ENCODE measurements around the gene NEBL.

The NEBL gene

DNA sequence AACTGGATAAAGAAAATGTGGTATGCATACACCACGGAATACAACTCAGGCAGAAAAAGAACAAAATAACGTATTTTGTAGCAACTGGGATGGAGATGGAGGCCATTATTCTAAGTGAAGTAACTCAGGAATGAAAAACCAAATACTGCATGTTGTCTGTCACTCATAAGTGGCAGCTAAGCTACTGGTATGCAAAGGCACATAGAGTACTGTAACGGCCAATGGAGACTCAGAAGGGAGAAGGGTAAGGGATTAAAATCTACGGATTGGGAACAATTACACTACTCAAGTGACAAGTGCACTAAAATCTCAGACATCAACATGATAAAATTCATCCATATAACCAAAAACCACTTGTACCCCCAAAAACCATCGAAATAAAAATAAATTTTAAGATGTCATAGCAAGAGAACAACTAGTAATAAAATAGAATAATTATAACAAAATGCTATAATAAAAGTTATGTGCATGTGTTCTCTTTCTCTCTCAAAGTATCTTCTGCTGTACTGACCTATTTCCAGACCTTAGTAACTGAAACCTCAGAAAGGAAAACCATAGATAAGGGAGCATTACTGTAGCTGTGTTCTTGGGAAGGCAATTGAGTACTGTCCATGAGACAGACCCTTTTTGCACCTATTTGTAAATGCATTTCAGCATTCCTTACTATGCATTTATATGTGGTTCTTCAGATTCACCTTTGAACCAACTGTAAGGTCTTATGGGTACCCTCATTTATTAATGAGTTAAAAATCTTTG lies 6.7 kb upstream of the NEBL start:
- no peak for DNase-seq

DNA sequence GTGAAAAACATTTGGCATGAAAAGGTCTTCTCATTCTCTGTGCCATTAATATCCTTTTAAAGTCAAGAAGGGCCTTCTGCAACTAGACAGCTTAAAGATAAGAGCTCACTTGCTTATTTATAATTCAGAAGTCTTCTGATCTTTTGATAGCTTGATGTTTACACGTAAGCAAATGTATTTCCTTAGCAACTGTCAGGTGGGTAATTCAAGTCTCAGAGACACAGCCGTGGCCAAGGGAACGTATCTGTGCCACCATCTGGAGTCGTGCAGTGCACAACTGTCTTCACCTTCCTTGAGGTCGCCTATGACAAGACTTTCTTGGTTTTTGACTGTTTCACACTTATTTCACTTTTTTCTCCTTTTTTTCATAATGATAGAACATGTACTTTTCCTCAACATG lies 4.0 kb upstream of the NEBL start:
- DNase-seq = no peak

DNA sequence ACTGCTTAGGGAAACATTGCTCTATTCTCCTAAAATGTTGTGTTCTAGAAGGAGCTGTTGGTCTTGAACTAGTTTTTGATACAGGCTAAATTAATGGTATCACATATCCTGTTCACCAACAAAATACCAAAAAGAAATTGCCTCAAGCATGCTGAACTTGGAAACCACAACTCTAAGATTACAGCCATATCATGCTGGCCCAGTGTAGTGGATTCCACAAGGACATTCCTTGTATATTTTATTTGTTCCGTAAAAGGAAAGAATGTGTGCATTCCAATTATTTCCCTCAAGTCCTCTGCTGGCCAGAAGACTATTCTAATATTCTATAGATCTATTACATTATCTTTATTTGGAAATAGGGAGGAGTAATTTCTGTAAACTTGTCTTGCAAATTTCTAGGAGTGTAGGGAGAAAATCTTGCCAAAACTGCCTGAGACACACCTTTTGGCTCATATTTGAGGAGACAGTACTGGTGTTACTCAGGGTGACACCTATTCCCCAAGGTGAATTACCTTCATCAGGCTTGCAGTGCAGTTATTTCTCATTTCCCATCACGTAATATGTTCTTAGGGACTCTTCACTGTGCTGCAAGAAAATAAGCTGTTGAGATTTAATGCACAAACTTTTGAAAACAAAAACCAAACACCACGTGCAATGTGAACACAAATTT lies 1.9 kb upstream of the NEBL start:
- no peak for DNase-seq

DNA sequence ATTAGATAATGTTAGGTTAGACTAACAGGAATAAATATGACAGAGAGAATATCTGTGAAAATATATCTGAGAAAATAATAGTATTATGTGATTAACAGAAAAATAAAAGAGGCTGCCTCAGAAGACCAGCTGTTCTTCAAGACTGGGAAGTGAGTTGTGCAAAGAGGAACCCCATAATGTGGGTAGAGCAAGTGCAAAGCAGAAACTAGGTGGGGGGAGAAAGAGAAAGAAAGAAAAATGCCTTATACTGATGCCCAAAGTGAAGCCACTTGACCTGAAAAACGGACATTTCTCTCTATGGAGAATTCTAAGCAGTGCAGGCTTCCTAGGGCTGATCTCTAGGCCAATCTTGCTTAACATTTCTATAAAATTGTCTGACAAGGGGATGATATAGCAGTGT lies 3.8 kb downstream of the NEBL start:
- DNase-seq = no peak

DNA sequence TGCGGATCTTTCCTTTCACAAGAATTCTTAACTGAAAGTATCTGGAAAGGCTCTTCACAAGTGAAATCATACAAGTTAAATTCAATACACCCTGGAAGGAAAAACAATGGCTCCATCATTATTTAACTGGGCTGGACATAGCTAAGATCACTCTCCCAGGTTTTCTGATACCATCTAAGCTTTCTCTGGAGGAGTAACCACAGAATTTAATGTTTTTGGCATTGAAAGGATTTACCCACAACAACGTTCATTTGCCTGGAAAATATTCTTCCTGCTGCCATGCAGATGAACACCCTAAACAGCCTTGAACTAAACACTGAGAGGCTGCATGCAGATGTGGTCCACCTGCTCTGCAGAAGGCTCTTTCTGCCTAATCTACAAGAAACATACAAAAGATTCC lies 4.3 kb downstream of the NEBL start:
- DNase-seq = no peak

DNA sequence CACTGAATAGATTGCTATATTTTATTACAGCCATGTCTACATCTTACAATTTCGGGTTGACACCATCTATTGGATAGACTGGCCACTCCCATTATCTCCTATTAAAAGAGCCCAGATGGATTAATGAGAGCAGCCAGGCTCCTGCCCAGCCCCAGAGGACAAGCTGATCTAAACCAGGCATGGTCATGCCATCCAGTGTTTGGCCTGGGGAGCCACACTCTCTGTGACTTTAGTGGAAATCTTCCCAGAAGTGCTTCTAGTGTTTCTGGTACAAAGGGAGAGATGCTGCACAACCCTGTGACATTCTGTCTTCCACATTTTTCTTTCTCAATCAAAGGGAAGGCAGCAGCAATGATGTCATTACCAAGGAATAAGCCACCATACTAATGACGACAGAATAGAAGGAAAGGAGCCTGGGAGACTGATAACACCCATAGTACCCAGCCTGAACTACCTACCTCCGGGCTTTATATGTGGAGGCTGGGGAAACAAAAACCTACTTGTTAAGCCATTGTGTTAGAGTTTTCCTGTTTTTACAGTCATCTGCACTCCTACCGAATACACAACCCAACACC lies 5.0 kb downstream of the NEBL start:
- DNase-seq = no peak

DNA sequence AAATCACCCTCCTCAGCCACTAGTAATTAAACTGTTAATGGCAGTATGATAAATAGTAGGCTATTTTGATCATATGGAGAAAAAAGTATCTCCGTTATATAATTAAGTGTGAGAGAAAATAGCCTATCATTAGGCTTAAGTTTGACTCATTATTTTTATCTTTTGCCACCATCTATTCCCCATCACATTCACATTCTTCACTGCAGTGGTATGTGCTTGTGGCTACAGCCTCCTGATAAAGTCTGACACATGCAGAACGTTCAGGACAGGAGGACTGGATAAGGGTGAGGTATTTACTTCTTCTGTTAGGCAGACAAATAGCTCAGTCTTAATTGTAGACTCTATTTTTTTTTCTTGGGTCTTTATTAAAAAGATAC lies 5.8 kb downstream of the NEBL start:
- DNase-seq = no peak

DNA sequence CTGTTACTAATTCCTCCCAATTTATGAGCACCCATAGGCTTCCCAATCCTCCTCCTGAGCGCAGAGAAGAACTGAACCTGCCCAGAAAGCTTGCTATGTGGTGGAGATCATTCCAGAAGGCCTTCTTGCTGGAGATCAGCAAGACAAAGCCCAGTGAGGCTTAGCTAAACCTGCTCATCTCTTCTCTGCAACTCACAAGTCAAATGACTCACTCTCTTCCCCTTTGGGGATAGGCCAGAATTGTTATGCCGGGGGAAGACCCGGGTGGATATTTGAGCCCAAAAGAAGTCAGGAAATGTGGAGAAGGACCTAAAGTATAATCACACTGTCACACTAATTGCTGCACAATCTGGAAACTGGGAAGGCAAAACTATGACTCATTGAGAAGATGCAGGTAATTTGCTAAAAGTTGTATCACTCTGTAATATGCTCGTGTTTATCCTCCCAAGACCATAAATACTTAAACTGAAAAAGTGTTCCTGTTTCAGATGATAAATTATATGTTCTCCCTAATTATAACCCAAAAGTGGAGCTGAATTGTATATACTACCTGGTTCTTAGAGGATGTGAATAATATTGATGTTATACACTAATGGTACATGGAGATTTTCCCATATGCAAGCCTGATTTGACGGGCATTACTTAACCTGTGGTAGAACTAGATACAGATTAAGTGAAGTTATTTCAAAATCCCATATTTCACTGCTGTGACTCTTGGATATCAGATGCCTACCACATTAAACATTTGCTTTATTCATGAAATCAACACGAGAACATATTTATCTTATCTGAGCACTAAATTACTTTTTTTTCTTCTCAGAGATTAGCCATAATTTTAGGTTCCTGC lies 6.4 kb downstream of the NEBL start:
- no peak for DNase-seq

DNA sequence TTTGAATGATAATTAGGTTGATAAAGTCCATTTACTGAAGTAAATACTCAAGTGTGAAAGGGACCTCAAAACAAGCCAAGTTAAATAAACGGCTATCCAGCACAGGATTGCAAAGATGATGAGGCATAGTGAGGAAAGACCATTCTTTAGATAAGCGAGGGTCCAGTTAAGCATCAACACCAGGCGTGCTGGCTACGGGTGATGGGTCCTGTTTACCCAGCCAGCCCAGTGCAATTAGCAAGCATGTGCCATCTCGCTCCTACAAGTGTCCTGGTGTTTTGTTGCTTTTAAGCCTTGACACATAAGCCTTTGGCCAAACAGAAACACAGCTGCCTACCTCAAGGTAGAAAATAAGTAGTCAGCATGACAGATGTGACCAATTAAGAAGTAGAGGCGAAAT lies 7.1 kb downstream of the NEBL start:
- no peak for DNase-seq

DNA sequence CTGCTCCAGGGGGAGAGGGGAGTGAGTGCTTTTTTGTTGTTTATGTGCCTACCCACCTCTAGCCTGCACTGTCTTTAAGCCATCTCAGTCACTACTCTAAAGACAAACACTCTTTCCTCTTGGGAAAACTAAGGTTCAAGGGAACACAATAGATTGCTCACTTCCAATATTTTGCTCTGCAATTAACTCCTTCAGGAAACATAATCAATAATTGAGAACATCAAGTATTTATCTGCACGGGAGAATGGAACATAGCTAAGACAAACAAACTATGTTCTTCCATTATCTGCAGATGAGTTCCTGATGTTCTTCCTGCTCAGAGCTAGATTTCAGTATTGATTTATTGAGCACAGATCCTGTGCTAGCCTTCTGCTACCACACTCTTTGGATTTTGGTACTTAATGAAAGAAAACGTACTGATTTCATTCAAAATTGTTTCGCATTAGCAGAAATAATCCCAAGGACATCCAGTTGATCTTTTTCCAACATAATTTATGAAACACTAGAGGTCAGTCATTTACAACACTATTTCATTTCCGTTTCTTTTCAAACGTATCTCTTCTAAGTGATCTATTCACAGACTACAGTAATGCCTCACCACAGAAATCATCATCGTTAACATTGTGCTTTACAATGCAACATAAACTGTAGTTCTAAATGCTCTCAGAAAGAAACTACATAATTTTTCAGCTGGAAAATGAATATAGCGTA lies 8.3 kb downstream of the NEBL start:
- no peak for DNase-seq

DNA sequence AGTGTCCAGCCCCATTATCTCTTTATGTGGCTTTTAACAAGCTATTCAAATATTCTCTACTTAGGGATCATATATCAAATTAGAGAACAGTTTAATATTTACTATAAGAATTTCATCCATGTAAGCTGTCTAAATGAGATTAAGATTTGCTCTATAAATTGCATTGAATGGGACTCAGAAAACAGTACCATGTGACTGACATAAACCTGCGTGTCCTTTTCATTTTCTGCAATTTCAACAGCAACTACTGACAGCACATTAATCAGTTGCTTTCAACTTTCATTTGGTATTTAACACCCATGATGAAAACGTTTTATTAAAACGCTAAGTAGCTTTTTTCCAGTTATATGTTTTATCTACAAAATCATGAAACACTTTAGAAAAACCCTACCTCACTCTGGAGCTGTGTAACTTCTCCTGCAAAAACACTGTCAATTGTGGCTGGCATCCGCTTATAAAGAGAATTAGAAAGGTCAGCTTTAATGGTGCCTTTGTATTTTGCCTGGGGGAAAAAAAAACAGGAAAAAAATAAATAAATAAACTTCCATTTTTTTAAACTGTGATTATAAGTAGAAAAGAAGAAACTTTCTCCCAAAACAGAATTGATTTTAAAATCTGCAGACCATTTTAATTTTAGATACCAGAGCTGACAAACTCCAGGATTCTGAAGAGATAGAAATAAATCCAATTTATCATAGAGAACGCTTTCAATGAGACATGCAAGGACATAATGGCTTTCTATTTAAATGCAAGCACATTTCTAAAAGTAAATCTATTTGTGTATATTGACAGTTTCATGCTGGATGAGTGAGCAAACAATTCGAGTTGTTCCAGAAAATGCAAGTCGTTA lies 9.2 kb downstream of the NEBL start:
- DNase-seq = no peak

DNA sequence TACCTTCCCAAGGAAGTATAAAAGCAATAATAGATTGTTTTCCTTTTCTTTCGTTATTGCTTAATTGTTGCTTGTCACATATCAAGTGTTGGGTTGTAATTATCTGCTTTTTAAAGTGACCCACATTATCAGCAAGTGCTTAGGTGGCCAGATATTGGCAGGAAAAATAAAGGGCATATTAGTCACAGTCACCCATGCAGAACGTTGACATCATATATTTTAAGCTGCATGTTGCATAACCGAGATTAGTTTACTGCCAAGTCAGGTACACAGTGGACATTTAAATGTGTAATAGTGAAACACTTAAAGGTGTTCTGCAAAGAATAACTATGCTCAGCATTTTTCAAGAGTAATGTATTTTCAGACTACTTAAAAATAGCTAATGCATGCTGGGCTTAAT lies 11.4 kb downstream of the NEBL start:
- DNase-seq = no peak

DNA sequence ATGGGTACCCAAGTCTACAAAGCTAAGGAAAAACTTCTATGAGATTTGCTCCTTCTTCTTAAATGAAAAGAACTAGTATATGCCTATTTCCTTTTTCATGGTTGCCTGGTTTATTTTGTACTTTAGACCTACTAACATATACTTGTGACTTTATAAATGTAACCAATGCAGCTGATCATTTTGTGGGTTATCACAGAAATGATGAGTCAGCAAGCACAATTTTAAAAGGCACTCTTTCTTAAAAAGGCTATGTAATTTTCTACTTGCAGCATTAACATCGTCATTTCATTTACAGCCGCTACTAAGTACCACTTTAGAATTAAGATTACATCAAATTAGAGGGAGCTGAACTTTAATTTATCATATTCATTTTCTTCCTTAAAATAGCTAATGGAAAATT lies 13.6 kb downstream of the NEBL start:
- no peak for DNase-seq

DNA sequence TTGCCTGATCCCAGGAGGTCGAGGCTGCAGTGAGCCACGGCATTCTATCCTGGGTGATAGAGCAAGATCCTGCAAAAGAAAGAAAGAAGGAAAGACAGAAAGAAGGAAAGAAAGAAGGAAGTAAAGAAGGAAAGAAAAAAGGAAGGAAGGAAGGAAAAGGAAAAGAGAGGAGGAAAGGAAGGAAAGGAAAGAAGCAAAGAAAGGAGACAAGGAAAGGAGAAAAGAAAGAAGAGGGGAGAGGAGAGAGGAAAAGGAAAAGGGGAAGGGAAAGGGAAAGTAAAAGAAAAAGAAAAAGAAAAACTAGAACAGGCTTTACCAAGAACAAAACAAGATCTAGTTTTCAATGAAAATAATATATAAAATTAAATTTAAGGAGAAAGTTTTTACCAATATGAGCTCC lies 15.0 kb downstream of the NEBL start:
- no peak for DNase-seq

DNA sequence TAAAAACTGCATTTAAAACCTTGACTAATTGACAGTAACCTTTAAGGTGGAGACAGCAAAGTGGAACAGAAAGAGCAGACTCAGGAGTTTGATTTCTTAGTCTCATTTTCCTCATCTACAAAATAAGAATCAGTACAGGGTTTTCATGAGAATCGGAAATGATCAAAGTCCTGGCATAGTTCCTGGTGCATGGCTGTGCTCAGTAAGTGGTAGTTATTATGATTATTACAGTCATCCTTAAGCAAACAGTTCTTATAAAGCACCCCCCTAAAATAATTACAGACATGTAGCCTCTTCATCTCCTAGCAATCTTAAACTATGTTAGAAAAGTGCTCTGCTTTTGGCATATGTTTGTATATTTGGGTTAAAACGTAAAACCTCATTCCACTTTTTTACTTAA lies 18.0 kb downstream of the NEBL start:
- no peak for DNase-seq

DNA sequence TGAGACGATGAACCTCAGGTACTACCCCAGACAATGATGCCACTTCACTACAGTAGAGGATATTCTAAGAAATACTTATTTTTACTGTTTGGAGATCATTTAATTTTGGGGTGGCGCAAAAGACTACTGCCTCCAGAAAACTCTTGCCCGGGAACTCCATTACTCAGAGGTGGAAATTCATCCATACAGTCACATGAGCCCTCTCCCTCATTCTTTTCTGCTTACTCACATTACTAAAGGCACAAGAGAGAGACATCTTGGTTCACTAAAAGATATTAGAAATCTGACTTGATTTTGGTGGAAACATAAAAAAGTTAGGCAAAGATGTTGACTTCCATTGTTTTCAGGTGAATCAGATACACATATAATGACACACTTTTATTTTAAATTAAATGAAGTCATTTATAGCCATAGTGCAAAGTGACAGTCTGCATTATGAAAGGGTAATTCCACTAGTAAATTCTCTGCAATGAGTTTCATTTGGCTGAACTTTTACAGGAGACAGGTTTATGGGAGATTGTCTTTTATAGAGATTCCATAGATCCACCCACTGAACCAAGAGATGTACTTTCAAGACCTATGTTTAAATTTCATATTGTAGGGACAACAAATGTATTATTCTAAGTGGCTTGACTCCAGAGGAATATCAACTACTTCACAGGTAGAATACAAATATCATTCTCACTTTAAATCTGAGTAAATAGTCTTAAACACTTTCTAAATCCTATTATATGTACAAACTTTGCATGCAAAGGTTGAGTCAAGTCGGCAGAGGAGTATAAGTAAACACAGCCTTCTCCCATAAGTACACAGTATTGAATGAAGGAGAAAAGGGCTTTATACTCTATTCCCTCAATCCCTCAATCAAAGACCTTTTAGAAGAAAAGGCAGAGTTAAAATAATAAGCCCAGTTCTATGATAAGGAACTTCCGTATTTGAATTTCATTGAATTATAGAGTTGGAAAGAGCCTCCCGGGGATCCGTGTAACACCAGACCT lies 18.8 kb downstream of the NEBL start:
- DNase-seq = no peak

DNA sequence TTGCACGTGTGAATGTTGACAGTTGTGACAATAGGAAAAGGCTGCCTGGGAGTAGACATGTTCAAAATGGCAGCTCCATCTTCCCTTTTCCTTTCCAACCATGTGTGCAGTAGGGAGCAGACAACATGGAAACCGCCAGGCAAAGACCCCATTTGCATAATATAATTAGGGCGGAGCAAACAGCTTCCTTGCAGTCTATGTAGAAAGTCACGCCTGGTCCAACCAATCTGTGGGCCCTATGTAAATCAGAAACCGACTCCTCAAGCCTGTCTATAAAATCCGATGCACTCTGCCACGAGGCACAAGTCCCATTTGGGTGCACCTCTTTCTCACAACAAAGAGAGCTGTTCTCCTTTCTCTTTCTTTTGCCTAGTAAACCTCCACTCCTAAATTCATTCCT lies 19.6 kb downstream of the NEBL start:
- DNase-seq = no peak

DNA sequence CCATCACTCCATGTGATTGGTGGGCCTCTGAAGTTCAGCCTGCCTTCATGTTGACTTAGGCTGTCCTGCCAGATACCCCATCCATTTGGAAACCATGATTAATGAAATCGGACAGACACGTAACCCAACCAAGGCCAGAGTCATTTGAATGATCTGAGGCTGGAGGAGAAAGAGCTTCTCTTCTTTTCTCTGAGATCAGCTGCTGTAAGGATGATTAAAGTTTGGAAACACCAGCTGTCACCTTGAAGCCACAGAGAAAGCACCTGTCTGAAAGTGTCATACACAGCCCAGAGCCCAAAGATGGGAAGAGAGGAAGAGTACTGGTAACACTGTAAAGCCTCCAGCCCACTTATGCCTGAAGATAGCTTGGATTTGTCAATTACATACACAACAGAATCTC lies 22.9 kb downstream of the NEBL start:
- no peak for DNase-seq

DNA sequence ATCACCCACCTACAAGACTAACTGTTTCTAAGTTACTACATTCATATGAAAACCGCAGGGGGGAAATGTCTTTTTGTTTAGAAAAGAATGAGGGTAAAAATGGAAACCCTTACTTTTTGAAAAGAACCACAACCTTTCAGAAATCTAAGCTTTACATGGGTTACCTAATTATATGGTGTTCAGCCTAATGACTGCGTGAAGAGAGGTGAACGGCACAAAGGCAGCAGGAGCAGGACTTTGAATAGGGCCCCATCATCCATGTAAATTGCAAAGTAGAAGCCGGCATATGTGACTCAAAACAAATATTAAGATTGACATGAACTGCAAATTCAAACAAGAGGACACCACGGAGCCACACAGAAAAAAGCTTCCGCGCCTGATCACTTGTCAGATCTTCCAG lies 25.1 kb downstream of the NEBL start:
- no peak for DNase-seq

DNA sequence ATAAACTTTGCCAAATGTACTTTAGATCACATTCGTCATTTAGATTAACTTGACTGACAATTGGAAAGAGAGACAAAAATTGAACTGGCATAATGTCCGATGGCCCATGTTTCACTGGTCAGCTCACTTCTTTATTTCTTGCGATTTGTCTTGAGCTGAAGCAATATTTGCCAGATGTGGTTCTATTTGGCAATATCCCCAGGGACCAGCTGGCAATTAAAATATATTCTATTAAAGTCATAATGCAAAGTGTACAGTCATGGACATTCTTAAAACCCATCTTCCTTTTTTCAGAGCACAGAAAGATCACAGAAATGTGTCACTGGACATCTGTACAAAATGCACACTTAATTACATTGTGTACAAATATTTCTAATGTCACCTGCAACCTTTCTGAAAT lies 26.3 kb downstream of the NEBL start:
- DNase-seq = no peak

DNA sequence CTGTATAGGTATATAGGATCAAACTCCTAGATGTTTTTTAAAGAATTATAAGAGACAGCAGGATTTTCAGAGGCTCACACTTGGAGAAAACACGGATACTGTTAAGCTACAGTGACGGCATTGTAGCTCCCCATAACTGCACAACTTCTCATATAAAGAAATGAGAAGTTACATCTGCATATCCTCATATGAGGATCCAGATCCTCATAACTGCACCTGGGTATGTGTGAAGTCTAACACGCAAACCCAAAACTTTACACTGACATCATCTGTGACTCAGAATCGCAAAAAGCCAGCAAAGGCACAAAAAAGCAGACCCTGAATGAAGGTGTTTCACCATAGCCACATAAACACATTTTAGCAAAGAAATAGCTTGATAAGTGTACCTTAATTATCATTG lies 34.1 kb downstream of the NEBL start:
- no peak for DNase-seq
